Breast epithelium (tissue), 3 donors: ENCODE measurements around the gene MED29.

ENCODE experiments used
- CTCF ChIP-seq, 3 donors: fragments of 450-650 bp; IDR thresholded peaks; one replicate each; pipeline ENCODE4 v1.5.1; 2016 to 2017; ENCODE audit warnings: antibody characterized with exemption in 3 of 3, mild to moderate bottlenecking in 3 of 3, moderate library complexity in 3 of 3
- POLR2A ChIP-seq: fragments of 450-650 bp; IDR thresholded peaks from one replicate; pipeline ENCODE4 v1.6.1; 2016; ENCODE audit warnings: antibody characterized with exemption, mild to moderate bottlenecking, moderate library complexity
- POLR2AphosphoS5 ChIP-seq, 3 donors: sonication (generic); formaldehyde crosslinking; IDR thresholded peaks; one replicate each; pipeline ENCODE4 v1.6.1; 2017; ENCODE audit warnings: antibody characterized with exemption in 3 of 3

- TF ChIP-seq CTCF (IDR thresholded peaks at IDR 0.05) (no peak), POLR2A (no peak), POLR2AphosphoS5 (IDR thresholded peaks at IDR 0.05) (peak in 1 of 3 donors; percentile 43)
Observed at GRCh38 chr19:39398297-39398864, 7.2 kb downstream of the MED29 start.
